Gastrocnemius medialis (tissue), 4 donors: ENCODE measurements around the gene TBK1.

ENCODE experiments used
- POLR2A ChIP-seq, 2 donors: fragments of 450-650 bp; IDR thresholded peaks; one replicate each; pipeline ENCODE4 v1.6.1; 2017; ENCODE audit warnings: antibody characterized with exemption in 2 of 2, mild to moderate bottlenecking in 2 of 2, moderate library complexity in 2 of 2
- TF ChIP-seq, protein P1 (sequence below), 5 experiments: fragments of 450-650 bp in 3 of 5; fragments of 200-600 bp in 2 of 5; sonication (generic) in 2 of 5; IDR thresholded peaks in 4 of 5; conservative IDR thresholded peaks in 1 of 5; 1 replicate in 4 of 5; 2 replicates in 1 of 5; pipeline ENCODE4 v1.5.1; 2016 to 2019; ENCODE audit warnings: antibody characterized with exemption in 5 of 5, mild to moderate bottlenecking in 3 of 5, moderate library complexity in 3 of 5

- TF ChIP-seq POLR2A (IDR thresholded peaks at IDR 0.05), result no peak
- TF ChIP-seq, protein P1, sequence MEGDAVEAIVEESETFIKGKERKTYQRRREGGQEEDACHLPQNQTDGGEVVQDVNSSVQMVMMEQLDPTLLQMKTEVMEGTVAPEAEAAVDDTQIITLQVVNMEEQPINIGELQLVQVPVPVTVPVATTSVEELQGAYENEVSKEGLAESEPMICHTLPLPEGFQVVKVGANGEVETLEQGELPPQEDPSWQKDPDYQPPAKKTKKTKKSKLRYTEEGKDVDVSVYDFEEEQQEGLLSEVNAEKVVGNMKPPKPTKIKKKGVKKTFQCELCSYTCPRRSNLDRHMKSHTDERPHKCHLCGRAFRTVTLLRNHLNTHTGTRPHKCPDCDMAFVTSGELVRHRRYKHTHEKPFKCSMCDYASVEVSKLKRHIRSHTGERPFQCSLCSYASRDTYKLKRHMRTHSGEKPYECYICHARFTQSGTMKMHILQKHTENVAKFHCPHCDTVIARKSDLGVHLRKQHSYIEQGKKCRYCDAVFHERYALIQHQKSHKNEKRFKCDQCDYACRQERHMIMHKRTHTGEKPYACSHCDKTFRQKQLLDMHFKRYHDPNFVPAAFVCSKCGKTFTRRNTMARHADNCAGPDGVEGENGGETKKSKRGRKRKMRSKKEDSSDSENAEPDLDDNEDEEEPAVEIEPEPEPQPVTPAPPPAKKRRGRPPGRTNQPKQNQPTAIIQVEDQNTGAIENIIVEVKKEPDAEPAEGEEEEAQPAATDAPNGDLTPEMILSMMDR (IDR thresholded peaks at IDR 0.05 in 4 of 5, conservative IDR thresholded peaks at IDR 0.05 in 1 of 5), result no peak
Observed at GRCh38 chr12:64455506-64455905, 3.6 kb downstream of the TBK1 start.
